ENCODE results near the gene FOXQ1. TPM values are rescaled to one million over a fixed set of nuclear protein-coding genes. Genes with fewer than 3 reads are reported as not detected.
"Not testable (repeated sequence)": the region's sequence is repeated elsewhere in the genome, so short reads cannot be mapped to it uniquely, and the experiment has no call there.

FOXQ1 gene
- polyA plus RNA-seq, 10 donors: 0.05 to 0.86 (median 0.12) TPM; not detected in 5

GRCh38 chr6:1290805-1291204, 21.1 kb upstream of the FOXQ1 start:
- DNase-seq: no peak

- no peak for DNase-seq
Measured at GRCh38 chr6:1291381-1291780, 20.5 kb upstream of the FOXQ1 start.

- no peak for DNase-seq
Measured at GRCh38 chr6:1295420-1295819, 16.5 kb upstream of the FOXQ1 start.

- DNase-seq: no peak
Measured at GRCh38 chr6:1296079-1296478, 15.8 kb upstream of the FOXQ1 start.

- no peak for DNase-seq
Measured at GRCh38 chr6:1296542-1296941, 15.4 kb upstream of the FOXQ1 start.

- peak in 2 of 3 donors; percentile 19 to 52 for DNase-seq
Measured at GRCh38 chr6:1297746-1298145, 14.2 kb upstream of the FOXQ1 start.

GRCh38 chr6:1298768-1299167, 13.1 kb upstream of the FOXQ1 start:
- DNase-seq: no peak

- DNase-seq: no peak
Measured at GRCh38 chr6:1306133-1306532, 5.8 kb upstream of the FOXQ1 start.

GRCh38 chr6:1309366-1309765, 2.5 kb upstream of the FOXQ1 start:
- DNase-seq: no peak

GRCh38 chr6:1310628-1311399, 1.1 kb upstream of the FOXQ1 start:
- no peak for DNase-seq

GRCh38 chr6:1312203-1312472, 240 bp downstream of the FOXQ1 start:
- no peak for DNase-seq

GRCh38 chr6:1312473-1313367, 822 bp downstream of the FOXQ1 start:
- peak in 1 of 3 donors; percentile 50 for DNase-seq

- DNase-seq: no peak
Measured at GRCh38 chr6:1313384-1313766, 1.5 kb downstream of the FOXQ1 start.

- no peak for DNase-seq
Measured at GRCh38 chr6:1313767-1314503, 2.0 kb downstream of the FOXQ1 start.

- DNase-seq: no peak
Measured at GRCh38 chr6:1314617-1315016, 2.7 kb downstream of the FOXQ1 start.

- no peak for DNase-seq
Measured at GRCh38 chr6:1315201-1315559, 3.3 kb downstream of the FOXQ1 start.

- DNase-seq: peak in 1 of 3 donors; percentile 43
Measured at GRCh38 chr6:1315560-1316386, 3.9 kb downstream of the FOXQ1 start.

GRCh38 chr6:1316489-1316971, 4.6 kb downstream of the FOXQ1 start:
- peak in 1 of 3 donors; percentile 59 for DNase-seq

GRCh38 chr6:1317302-1317815, 5.5 kb downstream of the FOXQ1 start:
- no peak for DNase-seq

GRCh38 chr6:1318036-1318435, 6.1 kb downstream of the FOXQ1 start:
- DNase-seq: no peak

GRCh38 chr6:1318584-1318983, 6.7 kb downstream of the FOXQ1 start:
- not testable (repeated sequence) for DNase-seq
